NCI-H2227 (cell line): ENCODE measurements around the gene MN1.

ENCODE experiments used
- DNase-seq: peaks from one replicate; lab custom pipeline; 2025; ENCODE audit not compliant: unreplicated experiment; lab: John Stamatoyannopoulos, UW

MN1 gene

GRCh38 chr22:27719036-27719347, 82.6 kb downstream of the MN1 start:
- no peak for DNase-seq

- no peak for DNase-seq
These were observed 83.1 kb downstream of the MN1 start for GRCh38 chr22:27718186-27719035.

- no peak for DNase-seq
These were observed 84.5 kb downstream of the MN1 start for GRCh38 chr22:27717094-27717493.

GRCh38 chr22:27716074-27716473, 85.5 kb downstream of the MN1 start:
- no peak for DNase-seq

GRCh38 chr22:27715106-27715505, 86.5 kb downstream of the MN1 start:
- DNase-seq: peak; percentile 6

- no peak for DNase-seq
These were observed 87.5 kb downstream of the MN1 start for GRCh38 chr22:27714068-27714467.

GRCh38 chr22:27713461-27713860, 88.1 kb downstream of the MN1 start:
- no peak for DNase-seq

- DNase-seq: no peak
These were observed 89.8 kb downstream of the MN1 start for GRCh38 chr22:27711756-27712155.

- DNase-seq: no peak
These were observed 90.5 kb downstream of the MN1 start for GRCh38 chr22:27711012-27711411.

- no peak for DNase-seq
These were observed 91.5 kb downstream of the MN1 start for GRCh38 chr22:27709919-27710675.

GRCh38 chr22:27706489-27706888, 95.1 kb downstream of the MN1 start:
- no peak for DNase-seq

- DNase-seq: no peak
These were observed 96.0 kb downstream of the MN1 start for GRCh38 chr22:27705408-27706080.

GRCh38 chr22:27704581-27704980, 97.0 kb downstream of the MN1 start:
- no peak for DNase-seq

- DNase-seq: no peak
These were observed 102.1 kb downstream of the MN1 start for GRCh38 chr22:27699383-27700019.

GRCh38 chr22:27698813-27699212, 102.7 kb downstream of the MN1 start:
- DNase-seq: no peak
